Pons (tissue), 1 donor: ENCODE data around the gene ABCB6.
"Not testable (repeated sequence)": the region's sequence is repeated elsewhere in the genome, so short reads cannot be mapped to it uniquely, and the experiment has no call there.

Experiments
- DNase-seq: peaks from one replicate; pipeline ENCODE4 v3.0.0-alpha.2; 2016; ENCODE audit warnings: low spot score

ABCB6 gene

GRCh38 chr2:219218732-219219701, at the start of gene ABCB6:
Gene ABCB6 (minus strand): TSS chr2:219218958. CDS start chr2:219218673, 285 bp downstream.
- peak; percentile 93 for DNase-seq

- no peak for DNase-seq
Observed at GRCh38 chr2:219268294-219268693, 49.5 kb upstream of the ABCB6 start.

DNA sequence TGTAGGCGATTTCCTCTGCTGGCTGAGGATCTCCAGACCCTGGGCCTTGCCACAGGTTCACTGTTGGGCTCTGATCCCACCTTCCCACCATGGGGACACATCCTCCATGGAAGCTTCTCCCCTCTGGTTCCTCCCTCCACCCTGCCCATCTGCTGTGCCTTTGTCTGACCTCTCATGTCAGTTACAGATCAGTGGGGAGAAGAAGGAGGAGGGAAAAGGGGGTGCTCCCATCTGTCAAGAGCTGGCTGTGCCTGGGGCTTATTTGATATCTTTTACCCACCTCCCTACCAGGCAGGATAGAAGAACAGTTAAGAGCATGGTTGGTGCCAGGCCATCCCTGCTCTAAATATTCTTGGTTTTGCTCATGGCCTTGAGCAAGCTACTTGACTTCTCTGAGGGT, 48.1 kb upstream of the ABCB6 start:
- DNase-seq = no peak

GRCh38 chr2:219266232-219266631, 47.5 kb upstream of the ABCB6 start:
- DNase-seq = no peak

DNA sequence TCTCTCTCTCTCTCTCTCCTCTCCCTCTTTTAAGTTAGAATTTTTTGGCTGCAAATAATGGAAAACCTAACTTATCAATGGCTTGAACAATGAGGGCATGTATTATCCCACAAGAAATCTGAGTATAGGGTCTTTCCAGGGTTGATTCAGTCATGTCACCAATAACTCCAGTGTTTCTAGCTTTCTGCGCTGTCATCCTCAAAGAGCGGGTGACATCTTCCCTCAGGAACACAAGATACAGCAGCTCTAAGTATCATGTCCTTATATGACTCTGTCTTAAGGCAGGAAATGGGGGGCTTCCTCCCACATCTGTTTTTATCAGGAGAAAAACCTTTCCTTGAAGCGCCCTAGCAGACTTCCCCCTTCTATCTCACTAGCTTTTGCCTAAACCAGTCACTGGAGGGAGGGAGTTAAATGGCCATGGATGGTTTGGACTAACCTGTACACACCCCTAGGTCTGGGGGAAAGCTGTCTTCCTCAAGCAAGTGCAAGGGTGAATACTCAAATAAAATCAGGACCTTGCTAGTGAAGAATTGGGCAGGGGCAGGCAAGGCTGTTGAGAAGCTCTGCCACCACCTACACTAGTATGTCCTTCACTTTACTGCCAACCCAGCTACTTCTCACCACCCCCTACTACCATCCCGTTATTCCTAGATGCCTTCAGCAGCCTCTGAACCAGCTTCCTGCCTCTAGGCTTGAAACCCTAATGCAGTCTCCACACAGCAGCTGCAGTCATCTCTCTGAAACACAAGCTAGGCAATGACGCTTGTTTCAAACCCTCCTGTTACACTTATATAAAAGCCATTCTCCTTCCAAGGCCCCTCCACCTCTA, 42.5 kb upstream of the ABCB6 start:
- DNase-seq = no peak

- DNase-seq = not testable (repeated sequence)
Observed at GRCh38 chr2:219258942-219259341, 40.2 kb upstream of the ABCB6 start.

DNA sequence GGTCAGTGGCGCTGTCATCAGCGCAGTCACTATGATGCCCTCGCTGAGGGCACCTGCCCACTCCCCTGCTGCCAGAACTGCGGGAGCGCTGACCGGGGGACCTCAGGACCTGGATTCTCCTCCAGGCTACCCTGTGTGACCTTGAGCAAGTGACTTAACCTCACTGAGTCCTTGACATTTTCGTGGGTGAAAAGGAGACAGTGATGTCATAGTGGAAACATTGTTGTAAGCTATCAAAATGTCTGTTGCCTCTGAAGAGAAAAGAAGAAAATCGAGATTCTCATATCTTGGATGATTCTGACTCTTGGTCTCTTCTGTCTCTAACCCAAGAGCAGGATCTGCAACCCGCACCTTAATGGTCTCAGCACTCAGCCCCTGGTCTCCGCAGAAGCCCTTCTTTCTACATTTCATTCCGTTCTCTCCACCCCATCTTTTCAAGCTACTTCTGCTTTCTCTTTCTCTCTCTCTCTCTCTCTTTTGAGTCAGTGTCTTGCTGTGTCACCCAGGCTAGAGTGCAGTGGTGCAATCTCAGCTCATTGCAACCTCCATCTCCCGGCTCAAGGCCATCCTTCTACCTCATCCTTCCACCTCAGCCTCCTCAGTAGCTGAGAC, 35.9 kb upstream of the ABCB6 start:
- DNase-seq = no peak

- peak; percentile 81 for DNase-seq
Observed at GRCh38 chr2:219253753-219254589, 35.2 kb upstream of the ABCB6 start, which contains the start of gene TUBA4A. Gene TUBA4A (minus strand): TSS chr2:219253918. CDS start chr2:219253858, 60 bp downstream.

GRCh38 chr2:219252900-219253752, 34.4 kb upstream of the ABCB6 start, which contains the start of gene TUBA4B:
Gene TUBA4B (plus strand): TSS chr2:219253243. CDS start chr2:219253408, 165 bp downstream.
- DNase-seq = peak; percentile 11

DNA sequence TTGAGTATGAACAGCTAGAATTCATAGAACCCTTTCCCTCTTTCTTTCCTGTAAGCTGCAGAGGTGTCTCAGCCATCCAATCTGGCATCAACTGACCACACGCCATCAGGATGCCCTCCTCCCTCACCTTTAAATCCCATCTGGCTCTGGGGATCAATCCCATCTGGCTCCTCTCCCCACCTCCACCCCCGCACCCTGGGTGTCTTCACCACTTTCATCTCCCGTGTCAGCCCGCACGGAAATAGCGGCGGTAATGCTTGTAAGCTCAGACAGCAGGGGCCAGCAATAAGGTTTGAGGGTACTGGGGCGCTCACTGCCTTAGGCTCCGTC, 33.8 kb upstream of the ABCB6 start:
- no peak for DNase-seq

GRCh38 chr2:219252084-219252483, 33.3 kb upstream of the ABCB6 start:
- DNase-seq = no peak

DNA sequence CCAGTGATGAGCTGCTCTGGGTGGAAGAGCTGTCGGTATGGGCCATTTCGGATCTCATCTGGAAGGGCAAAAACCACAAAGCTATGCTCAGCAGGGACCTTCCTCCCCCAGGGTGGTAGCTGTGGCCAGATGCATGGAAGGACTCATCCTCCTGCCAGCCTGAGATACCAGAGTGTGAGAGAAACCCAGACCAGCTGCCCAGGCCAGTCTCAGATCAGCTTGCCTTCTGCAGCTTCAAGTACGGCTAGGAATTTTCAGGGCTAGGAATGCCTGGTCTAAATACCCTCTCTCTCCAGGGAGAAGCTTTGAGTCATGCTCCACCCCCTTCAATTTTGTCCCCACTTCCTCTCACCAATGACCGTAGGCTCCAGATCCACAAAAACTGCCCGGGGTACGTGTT, 32.9 kb upstream of the ABCB6 start:
- DNase-seq = no peak

DNA sequence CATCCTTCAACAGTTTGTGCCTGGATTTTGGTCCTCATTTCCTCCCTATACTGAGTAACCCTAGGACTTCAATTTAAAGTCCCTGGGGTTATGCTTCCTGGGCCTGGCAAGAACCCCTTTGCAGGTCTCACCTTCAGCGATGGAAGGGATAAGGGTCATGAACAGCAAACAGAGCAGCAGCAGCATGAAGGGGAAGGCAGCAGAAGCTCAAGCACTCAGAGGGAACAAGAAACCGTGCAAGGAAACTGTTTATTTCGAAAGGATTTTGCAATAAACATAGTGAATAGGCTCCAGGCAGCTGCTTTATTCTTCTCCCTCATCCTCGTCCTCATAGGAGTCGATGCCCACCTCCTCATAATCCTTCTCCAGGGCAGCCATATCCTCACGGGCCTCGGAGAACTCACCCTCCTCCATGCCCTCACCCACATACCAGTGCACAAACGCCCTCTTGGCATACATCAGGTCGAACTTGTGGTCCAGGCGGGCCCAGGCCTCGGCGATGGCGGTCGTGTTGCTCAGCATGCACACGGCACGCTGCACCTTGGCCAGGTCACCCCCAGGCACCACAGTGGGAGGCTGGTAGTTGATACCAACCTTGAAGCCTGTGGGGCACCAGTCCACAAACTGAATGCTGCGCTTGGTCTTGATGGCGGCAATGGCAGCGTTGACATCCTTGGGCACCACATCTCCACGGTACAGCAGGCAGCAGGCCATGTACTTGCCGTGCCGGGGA, 31.5 kb upstream of the ABCB6 start:
- DNase-seq = no peak

GRCh38 chr2:219249203-219249980, 30.6 kb upstream of the ABCB6 start:
- peak; percentile 73 for DNase-seq

- no peak for DNase-seq
Observed at GRCh38 chr2:219248845-219249202, 30.1 kb upstream of the ABCB6 start.

DNA sequence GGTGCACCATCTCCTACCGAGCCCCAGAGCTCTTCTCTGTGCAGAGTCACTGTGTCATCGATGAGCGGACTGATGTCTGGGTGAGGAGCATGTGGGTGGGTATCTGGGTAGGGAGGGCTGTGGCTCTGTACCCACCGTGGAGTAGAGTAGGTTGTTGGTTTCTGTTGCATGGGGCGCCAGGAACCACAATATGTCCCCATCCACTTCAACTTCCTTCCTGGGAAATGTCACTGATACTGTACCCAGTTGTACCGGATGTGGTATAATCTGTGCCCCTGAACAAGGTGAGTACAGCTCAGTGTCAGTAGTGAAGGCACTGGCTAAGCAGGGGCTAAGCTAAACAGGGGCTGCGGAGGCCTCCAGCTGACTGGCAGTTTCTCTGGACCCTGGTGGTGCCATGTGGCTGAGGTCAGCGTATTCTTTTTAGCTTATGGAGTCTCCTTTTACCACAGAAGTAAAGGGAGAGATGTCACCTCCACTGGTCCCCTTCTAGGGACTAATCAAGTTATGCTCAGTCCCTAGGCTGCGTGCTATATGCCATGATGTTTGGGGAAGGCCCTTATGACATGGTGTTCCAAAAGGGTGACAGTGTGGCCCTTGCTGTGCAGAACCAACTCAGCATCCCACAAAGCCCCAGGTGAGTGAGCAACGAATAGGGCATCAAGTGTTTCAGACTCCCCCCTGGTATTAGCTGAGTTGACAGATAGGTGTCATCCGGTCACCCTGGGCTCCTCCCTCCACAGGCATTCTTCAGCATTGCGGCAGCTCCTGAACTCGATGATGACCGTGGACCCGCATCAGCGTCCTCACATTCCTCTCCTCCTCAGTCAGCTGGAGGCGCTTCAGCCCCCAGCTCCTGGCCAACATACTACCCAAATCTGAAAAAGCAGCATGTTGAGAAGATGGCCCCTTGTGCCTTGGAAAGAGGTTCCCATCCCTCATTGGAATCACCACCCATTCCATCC, 29.2 kb upstream of the ABCB6 start:
- no peak for DNase-seq

DNA sequence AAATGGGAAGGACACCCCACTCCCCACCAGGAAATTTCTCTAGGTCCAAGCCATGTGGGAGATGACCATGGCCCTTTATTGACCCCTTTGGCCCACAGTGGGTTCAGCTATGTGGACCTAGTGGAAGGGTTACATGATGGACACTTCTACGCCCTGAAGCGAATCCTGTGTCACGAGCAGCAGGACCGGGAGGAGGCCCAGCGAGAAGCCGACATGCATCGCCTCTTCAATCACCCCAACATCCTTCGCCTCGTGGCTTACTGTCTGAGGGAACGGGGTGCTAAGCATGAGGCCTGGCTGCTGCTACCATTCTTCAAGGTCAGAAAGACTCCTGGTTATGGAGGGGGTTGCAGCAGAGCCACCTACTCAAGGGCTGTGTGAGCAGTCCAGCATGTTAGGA, 27.8 kb upstream of the ABCB6 start:
- no peak for DNase-seq

- DNase-seq = no peak
Observed at GRCh38 chr2:219245899-219246230, 27.1 kb upstream of the ABCB6 start.
